ENCODE results near the gene PAN3.

Gene PAN3

GRCh38 chr13:28163587-28163986, 25.2 kb downstream of the PAN3 start:
- no peak overlapping the region for H3K4me3 ChIP-seq (ENCODE audit: low read depth, low read length)
- DNase-seq (ENCODE audit: low read depth) = no peak
- no peak for TF ChIP-seq CTCF (IDR thresholded peaks at IDR 0.05; ENCODE audit: low read depth, low read length)
- TF ChIP-seq MYC (IDR thresholded peaks at IDR 0.05; ENCODE audit: low read depth, low read length) = no peak

GRCh38 chr13:28166257-28166656, 27.9 kb downstream of the PAN3 start:
- no peak overlapping the region for H3K4me3 ChIP-seq (ENCODE audit: low read depth, low read length)
- DNase-seq (ENCODE audit: low read depth) = no peak
- TF ChIP-seq POLR2A (IDR thresholded peaks at IDR 0.05; ENCODE audit: extremely low read depth, insufficient read length) (no peak), MYC (IDR thresholded peaks at IDR 0.05; ENCODE audit: low read depth, low read length) (no peak), MAX (IDR thresholded peaks at IDR 0.05; ENCODE audit: low read depth, low read length) (no peak), CTCF (IDR thresholded peaks at IDR 0.05; ENCODE audit: low read depth, low read length) (no peak)

DNA sequence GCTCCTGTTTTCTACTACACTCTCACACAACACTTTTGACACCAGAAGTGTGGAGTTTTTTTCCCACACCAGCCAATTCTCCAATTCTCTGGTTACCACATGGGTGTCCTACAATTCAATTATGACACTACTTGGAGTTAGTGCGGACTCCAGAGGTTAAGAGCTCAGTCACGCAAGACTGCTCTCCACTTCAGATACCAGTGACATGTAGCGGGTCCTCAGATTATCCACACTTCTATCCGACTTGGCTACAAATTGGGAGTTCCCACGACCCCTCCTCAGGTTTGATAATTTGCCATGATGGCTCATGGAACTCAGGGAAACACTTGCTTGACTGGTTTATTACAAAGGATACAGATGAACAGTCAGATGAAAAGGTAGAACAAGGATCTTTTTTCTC, 32.9 kb downstream of the PAN3 start:
- TF ChIP-seq POLR2A (IDR thresholded peaks at IDR 0.05; ENCODE audit: extremely low read depth, insufficient read length) (no peak), CTCF (IDR thresholded peaks at IDR 0.05; ENCODE audit: low read depth, low read length) (no peak), MAX (IDR thresholded peaks at IDR 0.05; ENCODE audit: low read depth, low read length) (no peak), MYC (IDR thresholded peaks at IDR 0.05; ENCODE audit: low read depth, low read length) (no peak)
- no peak overlapping the region for H3K4me3 ChIP-seq (ENCODE audit: low read depth, low read length)
- no peak for DNase-seq (ENCODE audit: low read depth)

DNA sequence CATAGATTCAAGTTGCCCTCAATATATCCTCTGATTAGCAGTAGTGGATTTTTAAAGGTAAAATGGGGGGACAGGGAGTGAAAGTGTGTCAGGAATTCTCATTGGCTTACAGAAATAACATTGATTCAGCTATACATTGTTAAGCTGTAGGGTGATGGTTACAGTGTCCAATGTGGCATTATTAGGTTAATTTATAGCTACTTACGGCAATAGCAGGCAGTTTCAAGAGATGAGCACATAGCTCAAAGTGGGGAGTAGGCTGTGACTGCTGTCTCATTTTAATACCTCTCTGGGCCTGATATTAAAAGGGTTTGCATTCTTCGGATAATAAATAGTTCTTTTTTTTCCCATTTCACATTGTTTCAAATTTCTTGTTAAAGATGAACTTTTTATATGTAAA, 34.6 kb downstream of the PAN3 start:
- TF ChIP-seq MYC (IDR thresholded peaks at IDR 0.05; ENCODE audit: low read depth, low read length) (no peak), POLR2A (IDR thresholded peaks at IDR 0.05; ENCODE audit: extremely low read depth, insufficient read length) (no peak)
- no peak overlapping the region for H3K4me3 ChIP-seq (ENCODE audit: low read depth, low read length)
- no peak for DNase-seq (ENCODE audit: low read depth)

- no peak for DNase-seq (ENCODE audit: low read depth)
- TF ChIP-seq MAX (IDR thresholded peaks at IDR 0.05; ENCODE audit: low read depth, low read length) = no peak
- TF ChIP-seq POLR2A (IDR thresholded peaks at IDR 0.05; ENCODE audit: extremely low read depth, insufficient read length) = no peak
- H3K4me3 ChIP-seq (ENCODE audit: low read depth, low read length) = no peak overlapping the region
Observed at GRCh38 chr13:28173793-28174192, 35.4 kb downstream of the PAN3 start.

DNA sequence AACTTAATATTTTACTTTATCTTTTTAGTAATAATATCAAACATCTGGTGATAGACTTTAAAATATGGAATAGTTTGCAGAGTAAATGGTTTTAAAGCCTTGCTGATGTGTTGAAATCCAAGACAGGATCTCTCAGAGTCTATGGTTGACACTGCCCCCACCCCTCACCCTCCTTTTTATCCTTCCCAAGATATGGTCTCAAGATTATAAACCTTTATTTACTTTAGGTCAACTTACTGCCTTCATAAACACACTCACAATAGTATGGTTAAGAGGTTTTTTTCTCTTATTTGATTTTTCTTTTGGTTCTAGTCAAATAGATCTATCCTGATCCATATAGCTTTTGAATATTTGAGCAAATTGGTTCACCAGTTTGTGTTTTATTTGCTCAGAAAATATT, 39.0 kb downstream of the PAN3 start:
- TF ChIP-seq CTCF (IDR thresholded peaks at IDR 0.05; ENCODE audit: low read depth, low read length) = no peak
- H3K4me3 ChIP-seq (ENCODE audit: low read depth, low read length) = no peak overlapping the region
- DNase-seq (ENCODE audit: low read depth) = no peak

GRCh38 chr13:28177877-28178276, 39.5 kb downstream of the PAN3 start:
- DNase-seq (ENCODE audit: low read depth) = no peak
- TF ChIP-seq CTCF (IDR thresholded peaks at IDR 0.05; ENCODE audit: low read depth, low read length) (no peak), MYC (IDR thresholded peaks at IDR 0.05; ENCODE audit: low read depth, low read length) (no peak), MAX (IDR thresholded peaks at IDR 0.05; ENCODE audit: low read depth, low read length) (no peak), POLR2A (IDR thresholded peaks at IDR 0.05; ENCODE audit: extremely low read depth, insufficient read length) (no peak)
- no peak overlapping the region for H3K4me3 ChIP-seq (ENCODE audit: low read depth, low read length)
